KOPT-K1 (cell line): ENCODE results near the gene ASGR2.
"Not testable (repeated sequence)": the region's sequence is repeated elsewhere in the genome, so short reads cannot be mapped to it uniquely, and the experiment has no call there.

Source experiments
- H3K27ac ChIP-seq: fragments of 200-600 bp; sonication (generic); 2 replicates; pipeline ENCODE4 v1.5.1; 2016; ENCODE audit warnings: antibody characterized with exemption, mild to moderate bottlenecking, low read depth, low read length; ENCODE audit not compliant: poor library complexity, severe bottlenecking
- H3K36me3 ChIP-seq: fragments of 200-600 bp; sonication (generic); 2 replicates; pipeline ENCODE4 v1.5.1; 2017; ENCODE audit warnings: antibody characterized with exemption, mild to moderate bottlenecking, low read length, moderate library complexity; ENCODE audit not compliant: insufficient read depth
- H3K9me3 ChIP-seq: fragments of 200-600 bp; sonication (generic); 2 replicates; pipeline ENCODE4 v1.5.1; 2017; ENCODE audit warnings: antibody characterized with exemption, low read length, mild to moderate bottlenecking; ENCODE audit not compliant: insufficient read depth, poor library complexity, severe bottlenecking

Gene ASGR2

GRCh38 chr17:7111784-7112509 lies 2.7 kb downstream of the ASGR2 start:
- no peaks in the 10 kb centered on the region for H3K9me3 ChIP-seq
- H3K27ac ChIP-seq: no peak overlapping the region
- H3K36me3 ChIP-seq: no peaks in the 10 kb centered on the region

GRCh38 chr17:7110617-7111306 lies 3.9 kb downstream of the ASGR2 start:
- Histone ChIP-seq H3K27ac (no peak overlapping the region), H3K9me3 (no peaks in the 10 kb centered on the region), H3K36me3 (no peaks in the 10 kb centered on the region)

- no peaks in the 10 kb centered on the region for H3K36me3 ChIP-seq
- H3K9me3 ChIP-seq: no peaks in the 10 kb centered on the region
- no peak overlapping the region for H3K27ac ChIP-seq
These were observed 4.9 kb downstream of the ASGR2 start for GRCh38 chr17:7109461-7110322.

- Histone ChIP-seq H3K36me3 (no peaks in the 10 kb centered on the region), H3K27ac (no peak overlapping the region), H3K9me3 (no peaks in the 10 kb centered on the region)
These were observed 5.6 kb downstream of the ASGR2 start for GRCh38 chr17:7108981-7109380.

- Histone ChIP-seq H3K27ac (no peak overlapping the region), H3K9me3 (no peaks in the 10 kb centered on the region), H3K36me3 (no peaks in the 10 kb centered on the region)
These were observed 6.1 kb downstream of the ASGR2 start for GRCh38 chr17:7108560-7108925.

- no peaks in the 10 kb centered on the region for H3K36me3 ChIP-seq
- no peaks in the 10 kb centered on the region for H3K9me3 ChIP-seq
- no peak overlapping the region for H3K27ac ChIP-seq
These were observed 6.6 kb downstream of the ASGR2 start for GRCh38 chr17:7107795-7108559.

GRCh38 chr17:7107012-7107754 lies 7.4 kb downstream of the ASGR2 start:
- H3K27ac ChIP-seq: no peak overlapping the region
- no peaks in the 10 kb centered on the region for H3K36me3 ChIP-seq
- H3K9me3 ChIP-seq: no peaks in the 10 kb centered on the region

GRCh38 chr17:7102421-7102820 lies 12.2 kb downstream of the ASGR2 start:
- Histone ChIP-seq H3K27ac (no peak overlapping the region), H3K9me3 (no peaks in the 10 kb centered on the region), H3K36me3 (no peaks in the 10 kb centered on the region)

GRCh38 chr17:7101531-7101930 lies 13.1 kb downstream of the ASGR2 start:
- Histone ChIP-seq H3K36me3 (no peaks in the 10 kb centered on the region), H3K9me3 (no peaks in the 10 kb centered on the region), H3K27ac (no peak overlapping the region)

GRCh38 chr17:7100641-7101379 lies 13.8 kb downstream of the ASGR2 start:
- not testable (repeated sequence) for H3K36me3 ChIP-seq, H3K27ac ChIP-seq, H3K9me3 ChIP-seq

GRCh38 chr17:7098802-7099459 lies 15.7 kb downstream of the ASGR2 start:
- Histone ChIP-seq H3K27ac (no peak overlapping the region), H3K36me3 (no peaks in the 10 kb centered on the region)

GRCh38 chr17:7097940-7098339 lies 16.7 kb downstream of the ASGR2 start:
- Histone ChIP-seq H3K27ac (no peak overlapping the region), H3K9me3 (no peaks in the 10 kb centered on the region), H3K36me3 (no peaks in the 10 kb centered on the region)

More at GRCh38 chr17:7098802-7099459, 15.7 kb downstream of the ASGR2 start:
- no peaks in the 10 kb centered on the region for H3K9me3 ChIP-seq

- Histone ChIP-seq H3K27ac (no peak overlapping the region), H3K36me3 (no peaks in the 10 kb centered on the region), H3K9me3 (no peaks in the 10 kb centered on the region)
These were observed 19.0 kb downstream of the ASGR2 start for GRCh38 chr17:7095625-7096024.
